H1 (cell line): ENCODE data around the gene EGFR. TPM values are rescaled to one million over a fixed set of nuclear protein-coding genes. Genes with fewer than 3 reads are reported as not detected.

Source experiments
- CTCF ChIA-PET: fragments of 300-600 bp; sonication (Branson Sonifier 250); formaldehyde crosslinking; loops from one replicate; lab custom pipeline; 2021; ENCODE audit not compliant: partially characterized antibody; lab: Charles Lee
- POLR2A ChIA-PET: fragments of 300-600 bp; sonication (Branson Sonifier 250); formaldehyde crosslinking; loops from one replicate; lab custom pipeline; 2021; ENCODE audit warnings: inconsistent platforms; ENCODE audit not compliant: partially characterized antibody; lab: Charles Lee
- DNase-seq, 2 experiments: peaks; one replicate each; pipeline versions ENCODE4 v3.0.0 to v3.0.0-alpha.2; 2010 to 2022; ENCODE audit warnings: low spot score in 2 of 2, low read depth in 1 of 2, mixed read lengths in 1 of 2
- FAIRE-seq: peaks from 2 replicates; lab custom pipeline; 2011; peaks lifted over from hg19 to GRCh38; lab: Jason Lieb, UNC
- H2AFZ ChIP-seq: 2 replicates; pipeline ENCODE4 v1.8.1; 2012; ENCODE audit warnings: low read length, inconsistent platforms
- H2AK5ac ChIP-seq: 2 replicates; pipeline ENCODE4 v1.6.1; 2013; ENCODE audit warnings: low read depth, low read length
- H2BK120ac ChIP-seq: replicated peaks from 2 replicates; pipeline ENCODE3; 2013; ENCODE audit warnings: low read depth, low read length, inconsistent platforms
- H2BK12ac ChIP-seq: 2 replicates; pipeline ENCODE4 v1.6.1; 2013; ENCODE audit warnings: low read depth, low read length
- H2BK15ac ChIP-seq: 2 replicates; pipeline ENCODE4 v1.6.1; 2013; ENCODE audit warnings: low read length
- H2BK20ac ChIP-seq: 2 replicates; pipeline ENCODE4 v1.6.1; 2013; ENCODE audit warnings: low read length
- H2BK5ac ChIP-seq: 2 replicates; pipeline ENCODE4 v1.6.1; 2013; ENCODE audit warnings: low read depth, low read length
- H3K14ac ChIP-seq: 2 replicates; pipeline ENCODE4 v1.6.1; 2013; ENCODE audit warnings: inconsistent platforms; ENCODE audit not compliant: insufficient read length
- H3K18ac ChIP-seq: 2 replicates; pipeline ENCODE4 v1.6.1; 2013; ENCODE audit warnings: low read length; ENCODE audit errors: extremely low read depth
- H3K23ac ChIP-seq: 2 replicates; pipeline ENCODE4 v1.6.1; 2013; ENCODE audit warnings: inconsistent platforms; ENCODE audit not compliant: insufficient read length
- H3K23me2 ChIP-seq: 2 replicates; pipeline ENCODE4 v1.6.1; 2013; ENCODE audit warnings: low read depth, low read length
- H3K27ac ChIP-seq: 2 replicates; pipeline ENCODE4 v1.6.1; 2011; ENCODE audit warnings: low read depth, low read length, inconsistent platforms
- H3K27me3 ChIP-seq, 4 experiments: replicated peaks in 1 of 4; 1 replicate in 1 of 4; 2 replicates in 3 of 4; pipeline versions ENCODE4 v1.6.1 to v1.8.1; 2011 to 2013; ENCODE audit warnings: low read length in 3 of 4, mild to moderate bottlenecking in 3 of 4, inconsistent platforms in 2 of 4, mixed read lengths in 2 of 4, moderate library complexity in 1 of 4; ENCODE audit not compliant: control insufficient read depth in 3 of 4, insufficient read depth in 3 of 4; ENCODE audit errors: extremely low read depth in 1 of 4
- H3K36me3 ChIP-seq, 4 experiments: 2 replicates each; pipeline versions ENCODE4 v1.6.1 to v1.8.1; 2011 to 2013; ENCODE audit warnings: mild to moderate bottlenecking in 4 of 4, low read length in 3 of 4, moderate library complexity in 2 of 4, control low read depth in 1 of 4, inconsistent platforms in 1 of 4; ENCODE audit not compliant: insufficient read depth in 4 of 4, control insufficient read depth in 2 of 4
- H3K4ac ChIP-seq: replicated peaks from 2 replicates; pipeline ENCODE3; 2013; ENCODE audit warnings: low read length, low read depth, mixed read lengths, inconsistent platforms; ENCODE audit not compliant: insufficient read length
- H3K4me1 ChIP-seq, 4 experiments: replicated peaks in 1 of 4; 1 replicate in 1 of 4; 2 replicates in 3 of 4; pipeline versions ENCODE4 v1.6.1 to v1.8.1; 2011 to 2013; ENCODE audit warnings: low read length in 3 of 4, inconsistent platforms in 2 of 4, mixed read lengths in 1 of 4; ENCODE audit not compliant: insufficient read depth in 4 of 4, control insufficient read depth in 3 of 4
- H3K4me2 ChIP-seq, 2 experiments: 2 replicates each; pipeline versions ENCODE4 v1.6.1 to v1.8.1; 2011 to 2013; ENCODE audit warnings: low read depth in 2 of 2, low read length in 2 of 2, control low read depth in 1 of 2, inconsistent platforms in 1 of 2, mild to moderate bottlenecking in 1 of 2; ENCODE audit not compliant: insufficient read depth in 1 of 2
- H3K4me3 ChIP-seq, 4 experiments: fragments of 200-600, 300-600 bp in 1 of 4; sonication (generic), shearing (Covaris generic), sonication (Bioruptor Twin) in 1 of 4; 2 replicates each; pipeline versions ENCODE4 v1.5.1 to v1.8.1; 2011 to 2016; ENCODE audit warnings: low read length in 4 of 4, low read depth in 3 of 4, control low read depth in 2 of 4, inconsistent platforms in 2 of 4, mild to moderate bottlenecking in 2 of 4, mixed read lengths in 1 of 4, moderate library complexity in 1 of 4; ENCODE audit not compliant: insufficient read depth in 2 of 4; ENCODE audit errors: extremely low read depth in 1 of 4
- H3K56ac ChIP-seq: replicated peaks from 2 replicates; pipeline ENCODE3; 2013; ENCODE audit warnings: low read depth, mild to moderate bottlenecking, mixed read lengths, low read length, inconsistent platforms; ENCODE audit not compliant: insufficient read length
- H3K79me1 ChIP-seq: 2 replicates; pipeline ENCODE4 v1.6.1; 2013; ENCODE audit warnings: low read depth, low read length, control low read depth
- H3K79me2 ChIP-seq, 2 experiments: 2 replicates each; pipeline versions ENCODE4 v1.6.1 to v1.8.1; 2012 to 2013; ENCODE audit warnings: low read length in 2 of 2, mild to moderate bottlenecking in 2 of 2, inconsistent platforms in 1 of 2; ENCODE audit not compliant: insufficient read depth in 2 of 2, control insufficient read depth in 1 of 2
- H3K9ac ChIP-seq, 4 experiments: replicated peaks in 1 of 4; 1 replicate in 1 of 4; 2 replicates in 3 of 4; pipeline versions ENCODE4 v1.6.1 to v1.8.1; 2011 to 2013; ENCODE audit warnings: low read depth in 3 of 4, low read length in 3 of 4, control low read depth in 2 of 4, mild to moderate bottlenecking in 2 of 4, moderate library complexity in 2 of 4, inconsistent platforms in 1 of 4; ENCODE audit errors: extremely low read depth in 1 of 4
- H3K9me3 ChIP-seq, 2 experiments: 2 replicates each; pipeline versions ENCODE4 v1.6.1 to v1.8.1; 2012 to 2013; ENCODE audit warnings: mild to moderate bottlenecking in 2 of 2, moderate library complexity in 2 of 2, control low read depth in 1 of 2, inconsistent platforms in 1 of 2, low read depth in 1 of 2, low read length in 1 of 2, mixed read lengths in 1 of 2; ENCODE audit not compliant: insufficient read depth in 2 of 2
- H4K20me1 ChIP-seq, 2 experiments: replicated peaks in 1 of 2; 2 replicates each; pipeline versions ENCODE3 to v1.8.1; 2011 to 2013; ENCODE audit warnings: inconsistent platforms in 2 of 2, low read length in 2 of 2, mild to moderate bottlenecking in 1 of 2; ENCODE audit not compliant: insufficient read depth in 2 of 2, control insufficient read depth in 1 of 2
- H4K5ac ChIP-seq: 2 replicates; pipeline ENCODE4 v1.6.1; 2013; ENCODE audit warnings: low read length, low read depth, mixed read lengths, inconsistent platforms; ENCODE audit not compliant: insufficient read length
- H4K8ac ChIP-seq: 2 replicates; pipeline ENCODE4 v1.8.0; 2013; ENCODE audit warnings: mild to moderate bottlenecking, moderate library complexity, low read length, inconsistent platforms; ENCODE audit not compliant: insufficient read depth; ENCODE audit errors: extremely low read depth
- H4K91ac ChIP-seq: replicated peaks from 2 replicates; pipeline ENCODE3; 2013; ENCODE audit warnings: low read length, mixed read lengths, inconsistent platforms; ENCODE audit not compliant: insufficient read length
- CEBPB ChIP-seq: IDR thresholded peaks from 2 replicates; pipeline ENCODE4 v1.6.1; 2012; ENCODE audit warnings: low read depth, low read length
- EZH2 ChIP-seq: fragments of 200-600 bp; sonication (generic); IDR thresholded peaks from 2 replicates; pipeline ENCODE4 v1.7.1; 2012; ENCODE audit warnings: low read depth, mild to moderate bottlenecking, moderate library complexity, low read length, inconsistent platforms; ENCODE audit not compliant: severe bottlenecking
- polyA plus RNA-seq, 7 experiments: library from polyadenylated mRNA; depleted of rRNA in 3 of 7; stranded (reverse) in 5 of 7; unstranded in 2 of 7; fragments of >200 nt in 5 of 7; fragments of 200-250 nt in 2 of 7; gene quantifications; 1 replicate in 5 of 7; 2 replicates in 1 of 7; 4 replicates in 1 of 7; pipeline versions ENCODE4 v1.2.1 to v1.2.3, GENCODE V29; 2011 to 2013; ENCODE audit warnings: missing spikeins in 2 of 7, mixed read lengths in 2 of 7
- total RNA-seq: library from RNA; stranded (reverse); fragmentation: NEBNext Ultra II Directional; extraction: Animal tissue kit (Norgen Biotek cat#: 25700); gene quantifications from 2 replicates; pipeline ENCODE4 v1.2.1, GENCODE V29; 2021
- TF ChIP-seq, protein P1 (sequence below): IDR thresholded peaks from 2 replicates; pipeline ENCODE4 v1.6.1; 2012; ENCODE audit warnings: inconsistent platforms

EGFR gene
- total and polyA plus RNA-seq, 2 of the 8 experiments (the other 6 are each of a cell fraction or from before 2014, with no cell fraction given) = 1.9 to 5.8 TPM

DNA sequence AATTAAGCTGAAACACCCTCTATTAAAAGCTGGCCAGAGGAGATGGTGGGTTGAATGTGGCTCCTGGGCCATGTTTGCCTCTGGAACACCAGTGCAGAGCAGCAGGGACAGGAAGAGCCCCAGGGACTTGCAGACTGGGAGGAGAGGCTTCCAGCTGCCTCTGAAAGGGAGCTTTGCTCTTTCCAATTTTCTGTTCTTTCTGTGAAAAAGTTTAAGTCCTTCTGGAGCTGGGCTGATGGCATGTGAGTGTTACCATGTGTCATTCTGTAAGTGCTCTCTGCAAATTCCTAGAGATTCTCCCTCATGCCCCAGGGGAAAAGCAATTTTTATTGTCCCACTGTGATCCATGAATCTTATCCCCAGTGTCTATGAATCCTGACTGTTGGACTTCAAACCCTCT lies 233.6 kb downstream of the EGFR start:
- FAIRE-seq (no peak), DNase-seq (no peak)
- no peak overlapping the region for H2BK15ac ChIP-seq
- no peak overlapping the region for H3K4me2 ChIP-seq
- no peak overlapping the region for H2AK5ac ChIP-seq
- H4K91ac ChIP-seq = no peak overlapping the region
- ChIA-PET POLR2A (interaction anchor here (0.7 kb wide), 1 partner anchor 131 kb away, joined by 3 read pairs; no protein-coding TSS in a partner anchor), CTCF (interaction anchor here (0.7 to 4.8 kb wide), 7 partner anchors 14 to 479 kb away, joined by 3 to 41 read pairs (median 3); no protein-coding TSS in a partner anchor)
- H3K4me3 ChIP-seq = no peak overlapping the region
- H4K5ac ChIP-seq = no peak overlapping the region
- no peak overlapping the region for H2BK120ac ChIP-seq
- H4K20me1 ChIP-seq = peaks cover 0 to 4% of the 10 kb centered on the region in 2 experiments
- peaks cover 11 to 41% (median 27%) of the 10 kb centered on the region in 4 experiments for H3K27me3 ChIP-seq
- no peaks in the 10 kb centered on the region for H3K36me3 ChIP-seq
- no peaks in the 10 kb centered on the region for H3K9me3 ChIP-seq
- H3K4ac ChIP-seq = no peak overlapping the region
- no peak overlapping the region for H3K23ac ChIP-seq
- H4K8ac ChIP-seq = no peak overlapping the region
- no peak overlapping the region for H2BK20ac ChIP-seq
- no peak for TF ChIP-seq CEBPB
- TF ChIP-seq EZH2 = no peak
- TF ChIP-seq, protein P1, sequence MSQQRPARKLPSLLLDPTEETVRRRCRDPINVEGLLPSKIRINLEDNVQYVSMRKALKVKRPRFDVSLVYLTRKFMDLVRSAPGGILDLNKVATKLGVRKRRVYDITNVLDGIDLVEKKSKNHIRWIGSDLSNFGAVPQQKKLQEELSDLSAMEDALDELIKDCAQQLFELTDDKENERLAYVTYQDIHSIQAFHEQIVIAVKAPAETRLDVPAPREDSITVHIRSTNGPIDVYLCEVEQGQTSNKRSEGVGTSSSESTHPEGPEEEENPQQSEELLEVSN = no peak
- H3K56ac ChIP-seq = no peak overlapping the region
- no peak overlapping the region for H3K18ac ChIP-seq
- H3K79me2 ChIP-seq = no peaks in the 10 kb centered on the region
- H3K4me1 ChIP-seq = peaks cover 0 to 4% (median 2%) of the 10 kb centered on the region in 4 experiments; a peak in 3 of 7 replicates
- H3K27ac ChIP-seq = no peak overlapping the region
- no peak overlapping the region for H3K9ac ChIP-seq
- H2BK12ac ChIP-seq = no peak overlapping the region
- H3K14ac ChIP-seq = no peak overlapping the region
- H2AFZ ChIP-seq = no peak overlapping the region
- H3K23me2 ChIP-seq = peaks cover 10% of the 10 kb centered on the region; the same call in 1 of the 2 replicates
- no peaks in the 10 kb centered on the region for H3K79me1 ChIP-seq
- H2BK5ac ChIP-seq = no peak overlapping the region
